ENCODE data around the gene ATP5PB. TPM values are rescaled to one million over a fixed set of nuclear protein-coding genes. Genes with fewer than 3 reads are reported as not detected.

Gene ATP5PB
- total and polyA plus RNA-seq, 4 donors: 143 to 257 (median 223) TPM

DNA sequence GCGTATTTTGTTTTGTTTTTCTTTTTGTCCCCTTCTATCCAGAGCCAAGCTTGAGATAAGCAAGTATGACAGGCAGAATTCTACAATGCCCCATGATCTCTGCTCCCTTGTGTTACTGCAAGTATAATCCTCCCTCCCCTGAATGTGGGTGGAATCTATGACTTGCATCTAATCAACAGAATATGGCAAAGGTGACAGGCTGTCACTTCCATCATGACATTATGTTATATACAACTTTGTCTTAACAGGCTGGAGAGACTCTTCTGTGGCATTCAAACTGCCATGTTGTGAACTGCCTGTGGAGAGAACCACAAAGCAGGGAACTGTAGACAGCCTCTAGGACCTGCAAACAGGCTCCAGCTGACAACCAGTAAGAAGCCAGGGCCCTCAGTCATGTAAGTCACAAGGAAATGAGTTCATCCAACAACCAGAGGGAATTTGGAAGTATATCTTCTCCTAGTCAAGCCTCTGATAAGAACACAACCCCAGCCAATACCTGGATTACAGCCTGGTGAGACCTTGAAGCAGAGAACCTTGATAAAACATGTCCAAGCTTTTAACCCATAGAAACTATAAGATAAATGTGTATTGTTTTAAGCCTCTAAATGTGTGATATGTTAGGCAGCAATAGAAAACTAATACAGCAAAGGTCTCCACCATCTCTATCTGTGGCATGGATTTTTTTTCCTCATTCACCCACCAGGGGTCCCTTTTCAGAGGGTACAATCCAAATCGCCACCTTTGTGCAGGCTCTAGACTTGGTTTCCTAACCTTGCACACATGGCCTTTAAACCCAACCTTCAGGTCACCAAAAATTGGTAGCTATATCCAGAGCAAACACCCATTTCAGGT is 18.8 kb downstream of the ATP5PB start:
- Histone ChIP-seq H3K27ac (ENCODE audit: low read depth in 1 of 2, low read length in 2 of 2) (no peak overlapping the region), H3K9ac (ENCODE audit: low read depth in 1 of 2, low read length in 2 of 2) (no peak overlapping the region), H3K4me3 (ENCODE audit: low read depth in 1 of 3, low read length in 3 of 3) (no peak overlapping the region), H3K27me3 (ENCODE audit: control insufficient read depth in 4 of 4, insufficient read depth in 4 of 4, low read length in 3 of 4) (no peaks in the 10 kb centered on the region), H3K4me1 (ENCODE audit: control insufficient read depth in 4 of 4, insufficient read depth in 4 of 4, low read length in 3 of 4) (no peaks in the 10 kb centered on the region), H3K36me3 (ENCODE audit: control insufficient read depth in 4 of 4, insufficient read depth in 3 of 4, low read depth in 1 of 4, low read length in 3 of 4) (peaks cover 0 to 40% (median 22%) of the 10 kb centered on the region in 4 donors), H3K9me3 (ENCODE audit: control insufficient read depth in 4 of 4, low read length in 3 of 4) (no peaks in the 10 kb centered on the region)
- WGBS: 93% methylated on average over 2 of the region's 2 CpGs
- TF ChIP-seq SP1 (IDR thresholded peaks at IDR 0.05): no peak
- no peak for TF ChIP-seq RXRA (IDR thresholded peaks at IDR 0.05)
- TF ChIP-seq GABPA (IDR thresholded peaks at IDR 0.05 in 1 of 2, conservative IDR thresholded peaks at IDR 0.05 in 1 of 2): no peak
- TF ChIP-seq YY1 (IDR thresholded peaks at IDR 0.05): no peak
- no peak for TF ChIP-seq EGR1 (IDR thresholded peaks at IDR 0.05; ENCODE audit: low read depth in 2 of 2)
- no peak for TF ChIP-seq HNF4G (IDR thresholded peaks at IDR 0.05)
- DNase-seq (ENCODE audit: low spot score): no peak

DNA sequence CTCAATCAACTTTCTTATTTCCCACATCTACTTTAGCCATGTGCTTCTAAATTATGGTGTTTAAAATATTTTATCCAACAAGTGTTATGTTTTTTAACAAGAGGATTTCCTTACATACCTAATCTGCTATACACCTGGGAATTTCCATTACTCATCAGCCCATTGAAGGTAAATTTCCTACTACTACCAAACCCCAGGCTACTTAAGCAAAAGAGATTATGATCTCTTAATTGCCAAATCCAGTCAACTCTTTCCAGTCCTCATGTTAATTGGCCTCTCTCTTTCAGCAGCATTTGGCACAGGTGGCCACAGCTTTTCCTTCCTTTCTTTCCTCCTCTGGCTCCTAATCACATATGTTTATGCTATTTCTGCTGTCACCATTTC is 19.4 kb downstream of the ATP5PB start:
- peaks cover 0 to 38% (median 22%) of the 10 kb centered on the region in 4 donors for H3K36me3 ChIP-seq (ENCODE audit: control insufficient read depth in 4 of 4, insufficient read depth in 3 of 4, low read depth in 1 of 4, low read length in 3 of 4)
- H3K9me3 ChIP-seq (ENCODE audit: control insufficient read depth in 4 of 4, low read length in 3 of 4): no peaks in the 10 kb centered on the region
- TF ChIP-seq REST (IDR thresholded peaks at IDR 0.05): no peak
- TF ChIP-seq, protein P1, sequence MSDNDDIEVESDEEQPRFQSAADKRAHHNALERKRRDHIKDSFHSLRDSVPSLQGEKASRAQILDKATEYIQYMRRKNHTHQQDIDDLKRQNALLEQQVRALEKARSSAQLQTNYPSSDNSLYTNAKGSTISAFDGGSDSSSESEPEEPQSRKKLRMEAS (IDR thresholded peaks at IDR 0.05): no peak
- TF ChIP-seq HNF4A (conservative IDR thresholded peaks at IDR 0.05): no peak
- TF ChIP-seq EGR1 (IDR thresholded peaks at IDR 0.05; ENCODE audit: low read depth in 2 of 2): no peak
- TF ChIP-seq RXRA (IDR thresholded peaks at IDR 0.05): no peak
- no peak for TF ChIP-seq JUND (IDR thresholded peaks at IDR 0.05)
- no peaks in the 10 kb centered on the region for H3K4me1 ChIP-seq (ENCODE audit: control insufficient read depth in 4 of 4, insufficient read depth in 4 of 4, low read length in 3 of 4)
- no peak overlapping the region for H3K27ac ChIP-seq (ENCODE audit: low read depth in 1 of 2, low read length in 2 of 2)
- DNase-seq (ENCODE audit: low spot score): no peak
- no peak overlapping the region for H3K4me3 ChIP-seq (ENCODE audit: low read depth in 1 of 3, low read length in 3 of 3)
- H3K27me3 ChIP-seq (ENCODE audit: control insufficient read depth in 4 of 4, insufficient read depth in 4 of 4, low read length in 3 of 4): no peaks in the 10 kb centered on the region
- no peak overlapping the region for H3K9ac ChIP-seq (ENCODE audit: low read depth in 1 of 2, low read length in 2 of 2)

DNA sequence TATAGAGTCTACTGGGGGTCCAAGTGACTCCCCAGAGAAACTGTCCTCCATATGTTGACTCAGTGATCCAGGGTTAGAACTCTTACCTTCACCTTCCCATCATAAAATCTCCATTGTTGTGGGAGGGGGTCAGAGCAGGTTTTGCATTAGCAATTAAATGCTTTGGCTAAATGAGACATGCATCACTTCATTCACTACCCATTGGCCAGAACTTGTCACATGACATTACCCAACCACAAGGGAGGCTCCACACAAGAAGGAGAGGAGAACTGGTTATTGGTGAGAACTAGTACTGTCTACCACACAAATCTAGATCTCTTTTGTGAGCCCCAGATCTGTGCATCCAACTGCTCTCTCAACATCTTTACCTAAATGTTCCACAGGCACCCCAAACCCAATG is 20.3 kb downstream of the ATP5PB start:
- no peak overlapping the region for H3K4me3 ChIP-seq (ENCODE audit: low read depth in 1 of 3, low read length in 3 of 3)

More for the DNA sequence above, 20.3 kb downstream of the ATP5PB start:
- Histone ChIP-seq H3K27me3 (ENCODE audit: control insufficient read depth in 4 of 4, insufficient read depth in 4 of 4, low read length in 3 of 4) (no peaks in the 10 kb centered on the region), H3K36me3 (ENCODE audit: control insufficient read depth in 4 of 4, insufficient read depth in 3 of 4, low read depth in 1 of 4, low read length in 3 of 4) (peaks cover 0 to 36% (median 22%) of the 10 kb centered on the region in 4 donors), H3K4me1 (ENCODE audit: control insufficient read depth in 4 of 4, insufficient read depth in 4 of 4, low read length in 3 of 4) (no peaks in the 10 kb centered on the region), H3K9ac (ENCODE audit: low read depth in 1 of 2, low read length in 2 of 2) (no peak overlapping the region), H3K9me3 (ENCODE audit: control insufficient read depth in 4 of 4, low read length in 3 of 4) (no peaks in the 10 kb centered on the region), H3K27ac (ENCODE audit: low read depth in 1 of 2, low read length in 2 of 2) (no peak overlapping the region)
- no peak for DNase-seq (ENCODE audit: low spot score)
- TF ChIP-seq FOXA1 (IDR thresholded peaks at IDR 0.05): no peak
- no peak for TF ChIP-seq HNF4A (conservative IDR thresholded peaks at IDR 0.05)
- TF ChIP-seq SP1 (IDR thresholded peaks at IDR 0.05): no peak
